Keratinocyte (primary cell): ENCODE measurements around the gene NEK10. TPM values are rescaled to one million over a fixed set of nuclear protein-coding genes. Genes with fewer than 3 reads are reported as not detected.

ENCODE experiments used
- DNase-seq: peaks from one replicate; pipeline ENCODE4 v3.0.0-alpha.2; 2011; ENCODE audit warnings: low read depth, missing footprints, low spot score
- FAIRE-seq: peaks from 2 replicates; lab custom pipeline; 2011; peaks lifted over from hg19 to GRCh38; lab: Jason Lieb, UNC
- H2AFZ ChIP-seq: 2 replicates; pipeline ENCODE4 v1.6.0; 2012; ENCODE audit warnings: low read length, control low read depth, inconsistent platforms; ENCODE audit not compliant: control insufficient read depth
- H3K27ac ChIP-seq: 2 replicates; pipeline ENCODE4 v1.5.1; 2011; ENCODE audit warnings: low read length; ENCODE audit not compliant: control insufficient read depth, insufficient read depth
- H3K27me3 ChIP-seq: 3 replicates; pipeline ENCODE4 v1.6.0; 2011; ENCODE audit warnings: low read length; ENCODE audit not compliant: control insufficient read depth, insufficient read depth; ENCODE audit errors: extremely low read depth
- H3K36me3 ChIP-seq, 2 experiments: 2 replicates in 1 of 2; 3 replicates in 1 of 2; pipeline ENCODE4 v1.5.1; 2011; ENCODE audit warnings: low read length in 2 of 2, mild to moderate bottlenecking in 1 of 2; ENCODE audit not compliant: control insufficient read depth in 2 of 2, insufficient read depth in 2 of 2; ENCODE audit errors: extremely low read depth in 1 of 2
- H3K4me1 ChIP-seq: 3 replicates; pipeline ENCODE4 v1.5.1; 2011; ENCODE audit warnings: low read length; ENCODE audit not compliant: control insufficient read depth, insufficient read depth; ENCODE audit errors: extremely low read depth
- H3K4me2 ChIP-seq: 3 replicates; pipeline ENCODE4 v1.6.0; 2011; ENCODE audit warnings: low read depth, low read length; ENCODE audit not compliant: control insufficient read depth, insufficient read depth; ENCODE audit errors: extremely low read depth
- H3K4me3 ChIP-seq, 3 experiments: fragments of 200-600 bp in 1 of 3; sonication (generic) in 1 of 3; 2 replicates in 2 of 3; 3 replicates in 1 of 3; pipeline ENCODE4 v1.5.1; 2011 to 2016; ENCODE audit warnings: low read length in 3 of 3, mild to moderate bottlenecking in 3 of 3, control low read depth in 2 of 3, inconsistent platforms in 1 of 3, low read depth in 1 of 3, mixed read lengths in 1 of 3, mixed run types in 1 of 3, moderate library complexity in 1 of 3; ENCODE audit not compliant: control insufficient read depth in 2 of 3, insufficient read depth in 2 of 3; ENCODE audit errors: extremely low read depth in 1 of 3
- H3K79me2 ChIP-seq: 2 replicates; pipeline ENCODE4 v1.6.0; 2012; ENCODE audit warnings: low read length; ENCODE audit not compliant: control insufficient read depth, insufficient read depth
- H3K9ac ChIP-seq: 3 replicates; pipeline ENCODE4 v1.6.0; 2011; ENCODE audit warnings: low read length; ENCODE audit not compliant: control insufficient read depth, insufficient read depth; ENCODE audit errors: extremely low read depth
- H3K9me1 ChIP-seq: 3 replicates; pipeline ENCODE4 v1.6.0; 2011; ENCODE audit warnings: low read length; ENCODE audit not compliant: control insufficient read depth, insufficient read depth; ENCODE audit errors: extremely low read depth
- H3K9me3 ChIP-seq: 2 replicates; pipeline ENCODE4 v1.5.1; 2012; ENCODE audit warnings: low read depth, low read length; ENCODE audit not compliant: control insufficient read depth
- H4K20me1 ChIP-seq: 3 replicates; pipeline ENCODE4 v1.6.0; 2011; ENCODE audit warnings: low read length; ENCODE audit not compliant: control insufficient read depth, insufficient read depth; ENCODE audit errors: extremely low read depth
- EZH2 ChIP-seq: IDR thresholded peaks from one replicate; pipeline ENCODE4 v1.6.1; 2012; ENCODE audit warnings: inconsistent platforms, mild to moderate bottlenecking, low read length, moderate library complexity
- dilution Hi-C: fragments of 300-500 bp; cut with MboI; formaldehyde crosslinking; loops from one replicate; pipeline ENCODE4 v1.7.0; 2020; ENCODE audit warnings: low sequenced_read_pairs; ENCODE audit not compliant: extremely low pct_ligation_motif_present
- polyA plus RNA-seq, 5 experiments: library from polyadenylated mRNA; depleted of rRNA in 3 of 5; stranded (reverse) in 3 of 5; stranded (forward) in 1 of 5; unstranded in 1 of 5; fragments of >200 nt; gene quantifications; 1 replicate in 1 of 5; 2 replicates in 3 of 5; 3 replicates in 1 of 5; pipeline versions ENCODE4 v1.2.1 to v1.2.3, GENCODE V29; 2011 to 2012; ENCODE audit warnings: missing spikeins in 2 of 5, low read depth in 1 of 5, low replicate concordance in 1 of 5
- TF ChIP-seq, protein P1 (sequence below), 3 experiments: IDR thresholded peaks in 1 of 3; conservative IDR thresholded peaks in 1 of 3; optimal IDR thresholded peaks in 1 of 3; 2 replicates in 2 of 3; 3 replicates in 1 of 3; pipeline versions ENCODE3 to v1.5.1; 2011; ENCODE audit warnings: low read length in 3 of 3, mild to moderate bottlenecking in 3 of 3, moderate library complexity in 2 of 3, control low read depth in 1 of 3, inconsistent platforms in 1 of 3; ENCODE audit not compliant: insufficient read depth in 2 of 3; ENCODE audit errors: extremely low read depth in 1 of 3

NEK10 gene
- polyA plus RNA-seq, 1 donor (not counting 4 experiments of a cell fraction or from before 2014, with no cell fraction given): 0.98 TPM

- Histone ChIP-seq H3K4me2 (no peak overlapping the region), H3K9me1 (no peaks in the 10 kb centered on the region), H3K27me3 (no peaks in the 10 kb centered on the region), H4K20me1 (no peaks in the 10 kb centered on the region), H3K9ac (no peak overlapping the region), H3K36me3 (no peaks in the 10 kb centered on the region), H2AFZ (no peak overlapping the region), H3K4me3 (no peak overlapping the region), H3K79me2 (no peaks in the 10 kb centered on the region), H3K4me1 (no peaks in the 10 kb centered on the region), H3K9me3 (no peaks in the 10 kb centered on the region), H3K27ac (no peak overlapping the region)
- dilution Hi-C loops: no loop called here
- DNase-seq (no peak), FAIRE-seq (no peak)
- TF ChIP-seq, protein P1, sequence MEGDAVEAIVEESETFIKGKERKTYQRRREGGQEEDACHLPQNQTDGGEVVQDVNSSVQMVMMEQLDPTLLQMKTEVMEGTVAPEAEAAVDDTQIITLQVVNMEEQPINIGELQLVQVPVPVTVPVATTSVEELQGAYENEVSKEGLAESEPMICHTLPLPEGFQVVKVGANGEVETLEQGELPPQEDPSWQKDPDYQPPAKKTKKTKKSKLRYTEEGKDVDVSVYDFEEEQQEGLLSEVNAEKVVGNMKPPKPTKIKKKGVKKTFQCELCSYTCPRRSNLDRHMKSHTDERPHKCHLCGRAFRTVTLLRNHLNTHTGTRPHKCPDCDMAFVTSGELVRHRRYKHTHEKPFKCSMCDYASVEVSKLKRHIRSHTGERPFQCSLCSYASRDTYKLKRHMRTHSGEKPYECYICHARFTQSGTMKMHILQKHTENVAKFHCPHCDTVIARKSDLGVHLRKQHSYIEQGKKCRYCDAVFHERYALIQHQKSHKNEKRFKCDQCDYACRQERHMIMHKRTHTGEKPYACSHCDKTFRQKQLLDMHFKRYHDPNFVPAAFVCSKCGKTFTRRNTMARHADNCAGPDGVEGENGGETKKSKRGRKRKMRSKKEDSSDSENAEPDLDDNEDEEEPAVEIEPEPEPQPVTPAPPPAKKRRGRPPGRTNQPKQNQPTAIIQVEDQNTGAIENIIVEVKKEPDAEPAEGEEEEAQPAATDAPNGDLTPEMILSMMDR (optimal IDR thresholded peaks at IDR 0.05 in 1 of 3, IDR thresholded peaks at IDR 0.05 in 1 of 3, conservative IDR thresholded peaks at IDR 0.05 in 1 of 3; ENCODE audit: extremely low read depth in 1 of 3, insufficient read depth in 2 of 3, low read length in 3 of 3): no peak
- TF ChIP-seq EZH2: no peak
These were observed 295.3 kb downstream of the NEK10 start for GRCh38 chr3:27073912-27074311.

GRCh38 chr3:27072810-27073651, 296.2 kb downstream of the NEK10 start:
- DNase-seq (no peak), FAIRE-seq (no peak)
- Histone ChIP-seq H3K27me3 (no peaks in the 10 kb centered on the region), H3K36me3 (no peaks in the 10 kb centered on the region), H3K4me2 (no peak overlapping the region), H3K9ac (no peak overlapping the region), H3K4me1 (no peaks in the 10 kb centered on the region), H3K9me1 (no peaks in the 10 kb centered on the region), H3K9me3 (no peaks in the 10 kb centered on the region), H3K79me2 (no peaks in the 10 kb centered on the region), H3K27ac (no peak overlapping the region), H4K20me1 (no peaks in the 10 kb centered on the region), H3K4me3 (no peak overlapping the region), H2AFZ (no peak overlapping the region)
- dilution Hi-C loops: no loop called here
- no peak for TF ChIP-seq EZH2
- TF ChIP-seq, protein P1 (optimal IDR thresholded peaks at IDR 0.05 in 1 of 3, IDR thresholded peaks at IDR 0.05 in 1 of 3, conservative IDR thresholded peaks at IDR 0.05 in 1 of 3; ENCODE audit: extremely low read depth in 1 of 3, insufficient read depth in 2 of 3, low read length in 3 of 3): no peak
